Measurements from ENCODE around the gene FILIP1.

The FILIP1 gene

DNA sequence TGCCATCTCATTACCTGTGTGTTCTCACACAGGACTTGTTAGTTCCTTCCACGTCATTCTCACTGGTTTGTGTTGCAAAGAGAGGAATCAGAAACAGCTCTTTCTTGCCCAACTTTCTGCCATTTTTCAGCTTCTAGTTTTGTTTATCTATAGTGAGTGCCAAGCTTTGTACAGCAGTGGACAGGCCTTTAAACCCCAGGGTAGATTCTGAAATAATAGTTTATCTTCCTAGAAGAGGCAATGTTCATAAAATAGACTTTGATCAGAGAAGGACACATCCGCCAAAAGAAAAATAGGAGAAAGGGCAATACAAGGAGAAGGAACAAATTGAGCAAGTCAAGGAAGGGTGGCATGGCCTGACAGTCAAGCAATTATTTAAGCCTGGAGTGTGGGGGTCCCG is 191.3 kb downstream of the FILIP1 start:
- TF ChIP-seq, protein P1, sequence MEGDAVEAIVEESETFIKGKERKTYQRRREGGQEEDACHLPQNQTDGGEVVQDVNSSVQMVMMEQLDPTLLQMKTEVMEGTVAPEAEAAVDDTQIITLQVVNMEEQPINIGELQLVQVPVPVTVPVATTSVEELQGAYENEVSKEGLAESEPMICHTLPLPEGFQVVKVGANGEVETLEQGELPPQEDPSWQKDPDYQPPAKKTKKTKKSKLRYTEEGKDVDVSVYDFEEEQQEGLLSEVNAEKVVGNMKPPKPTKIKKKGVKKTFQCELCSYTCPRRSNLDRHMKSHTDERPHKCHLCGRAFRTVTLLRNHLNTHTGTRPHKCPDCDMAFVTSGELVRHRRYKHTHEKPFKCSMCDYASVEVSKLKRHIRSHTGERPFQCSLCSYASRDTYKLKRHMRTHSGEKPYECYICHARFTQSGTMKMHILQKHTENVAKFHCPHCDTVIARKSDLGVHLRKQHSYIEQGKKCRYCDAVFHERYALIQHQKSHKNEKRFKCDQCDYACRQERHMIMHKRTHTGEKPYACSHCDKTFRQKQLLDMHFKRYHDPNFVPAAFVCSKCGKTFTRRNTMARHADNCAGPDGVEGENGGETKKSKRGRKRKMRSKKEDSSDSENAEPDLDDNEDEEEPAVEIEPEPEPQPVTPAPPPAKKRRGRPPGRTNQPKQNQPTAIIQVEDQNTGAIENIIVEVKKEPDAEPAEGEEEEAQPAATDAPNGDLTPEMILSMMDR (IDR thresholded peaks at IDR 0.05) = no peak

DNA sequence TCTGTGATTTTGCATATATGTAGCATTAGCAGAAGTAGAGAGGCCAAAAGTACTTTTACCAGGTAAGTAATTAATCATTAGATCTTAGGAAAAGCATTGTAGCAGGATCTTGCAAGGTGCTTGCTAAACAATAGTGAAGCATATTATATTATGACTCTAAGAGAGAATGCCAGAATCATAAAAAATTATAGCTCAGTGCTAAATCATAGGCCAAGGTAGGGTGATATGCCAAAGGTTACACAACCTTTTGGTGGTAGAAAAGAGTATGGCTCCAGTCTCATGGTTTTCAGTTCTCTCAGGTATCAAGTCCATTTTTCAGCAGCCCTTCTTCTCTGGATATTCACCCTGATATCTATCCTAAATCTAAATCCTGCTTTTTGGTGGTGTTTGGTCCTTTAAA is 192.1 kb downstream of the FILIP1 start:
- TF ChIP-seq, protein P1 (IDR thresholded peaks at IDR 0.05) = no peak

DNA sequence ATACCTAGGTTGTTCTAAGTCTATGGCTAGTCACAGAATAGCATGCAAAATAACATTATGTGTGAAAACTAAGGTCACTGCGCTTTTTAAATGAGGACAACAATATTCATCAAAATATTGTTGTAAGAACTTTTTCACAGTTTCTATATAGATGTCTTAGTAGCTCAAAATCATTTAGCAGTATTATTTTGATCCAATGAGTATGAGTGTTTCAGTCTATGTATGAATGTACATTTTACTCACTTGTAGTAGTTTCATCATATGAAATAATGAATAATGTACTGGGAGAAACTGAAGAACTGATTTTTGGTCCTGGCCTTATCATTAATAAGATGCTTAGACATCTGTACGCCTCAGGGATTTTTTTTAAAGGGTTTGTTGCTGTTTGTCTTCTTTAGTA is 192.5 kb downstream of the FILIP1 start:
- TF ChIP-seq, protein P1 (IDR thresholded peaks at IDR 0.05) = no peak

DNA sequence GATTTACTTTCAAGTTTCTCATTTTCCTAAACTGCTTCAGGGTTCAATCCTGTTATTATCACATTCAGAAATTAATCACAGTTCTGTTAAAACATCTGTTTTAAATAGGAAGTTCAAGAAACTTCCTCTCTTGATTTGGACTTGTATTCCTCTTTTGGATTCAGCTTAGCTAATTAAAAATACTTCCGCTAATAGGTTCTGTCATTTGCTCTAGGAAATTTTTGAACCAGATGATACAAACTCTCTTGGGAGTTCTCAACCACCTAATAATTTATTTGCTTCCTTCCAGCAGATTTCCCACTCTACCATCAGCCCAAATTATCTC is 193.1 kb downstream of the FILIP1 start:
- TF ChIP-seq, protein P1 (IDR thresholded peaks at IDR 0.05) = no peak

DNA sequence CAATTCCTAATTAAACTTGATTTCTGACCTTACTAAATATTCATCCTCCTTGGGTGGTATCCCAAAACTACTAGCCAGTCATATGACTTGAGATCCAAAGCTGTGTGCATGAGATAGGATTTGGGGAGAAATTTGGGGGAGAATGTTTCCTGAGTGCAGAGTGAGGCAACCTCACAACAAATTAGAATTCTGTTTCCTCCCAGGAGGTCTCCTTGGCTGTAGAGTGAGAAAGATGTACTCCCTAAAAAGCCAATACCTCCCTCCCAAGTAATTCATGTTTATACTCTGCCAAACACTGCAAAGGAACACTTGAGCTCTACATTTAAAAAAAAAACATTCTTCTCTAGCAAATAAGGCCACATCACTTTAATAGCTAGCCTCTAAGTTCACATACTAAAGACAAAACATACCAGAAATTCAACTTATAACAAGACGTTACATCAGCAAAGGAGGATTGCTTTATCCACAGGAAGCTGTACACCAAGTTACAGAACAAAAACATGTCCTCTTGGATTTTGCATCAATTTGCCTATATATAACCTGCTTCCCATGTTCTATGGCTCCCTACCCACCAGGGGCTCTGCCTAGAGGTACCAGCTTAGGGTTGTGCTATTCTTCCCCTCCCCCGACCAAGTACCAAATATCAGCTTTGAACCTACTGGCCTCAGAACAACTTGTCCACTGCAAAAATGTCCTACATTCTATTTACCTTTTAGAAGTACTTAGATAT is 193.6 kb downstream of the FILIP1 start:
- TF ChIP-seq, protein P1 (IDR thresholded peaks at IDR 0.05) = no peak

DNA sequence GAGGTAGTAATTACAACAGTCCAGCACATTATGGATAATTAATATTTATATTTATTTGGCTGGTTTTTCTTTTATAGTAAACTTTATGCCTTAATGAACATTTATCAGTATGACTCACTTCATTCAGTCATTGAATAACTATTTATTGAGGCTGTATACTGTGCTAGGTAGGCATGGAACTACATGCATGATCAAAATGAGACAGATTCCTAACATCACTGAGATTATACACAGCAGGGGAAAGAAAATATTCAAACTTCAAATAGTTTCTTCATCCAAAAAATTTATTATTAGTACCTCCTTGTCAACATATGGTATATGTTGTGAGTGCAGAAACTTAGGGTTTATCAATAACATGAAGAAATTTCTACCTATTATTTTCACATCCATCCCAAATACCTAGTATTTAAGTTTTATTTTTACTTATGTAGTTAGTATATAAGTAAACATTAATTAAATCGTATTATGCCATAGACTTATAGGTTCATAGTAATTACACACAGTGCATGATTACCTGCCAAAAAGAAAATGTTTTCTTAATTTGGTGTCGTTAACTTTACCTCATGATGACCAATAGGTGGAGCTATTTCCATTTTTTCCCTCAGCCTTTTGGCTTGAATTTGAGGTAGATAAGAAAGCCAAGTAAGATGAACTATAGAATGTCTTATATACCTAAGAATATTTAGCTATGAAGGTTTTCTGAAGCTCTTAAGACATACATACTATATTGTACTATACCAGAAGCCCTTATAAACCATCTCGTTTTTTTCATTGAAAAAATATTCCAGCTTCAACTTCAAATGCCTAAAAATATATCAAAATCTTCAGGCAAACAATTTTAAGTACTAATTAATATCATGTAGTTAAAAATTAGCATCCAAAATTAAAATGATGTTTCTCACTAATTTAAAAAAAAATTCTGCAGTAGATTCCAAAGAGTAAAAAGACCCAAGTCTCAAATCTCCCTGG is 196.5 kb downstream of the FILIP1 start:
- TF ChIP-seq, protein P1 (IDR thresholded peaks at IDR 0.05) = peak; percentile 61

DNA sequence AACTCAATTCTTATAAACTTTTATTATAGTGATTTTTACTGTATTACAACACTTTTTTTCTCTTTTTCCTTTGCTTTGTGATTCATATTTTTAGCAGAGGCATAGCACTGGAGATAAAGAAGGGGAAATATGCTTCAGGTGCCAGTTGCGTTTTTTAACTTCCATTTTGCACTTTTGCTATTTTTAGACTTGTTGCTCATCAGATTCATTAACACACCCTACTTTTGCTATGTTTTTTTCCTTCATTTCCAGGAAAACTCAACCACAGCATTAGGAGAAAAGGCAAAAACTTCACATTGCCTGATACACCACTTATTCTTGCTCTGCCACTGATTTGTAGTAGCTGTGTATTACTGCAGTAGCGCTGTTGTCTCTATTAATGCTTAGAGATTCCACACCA is 201.0 kb downstream of the FILIP1 start:
- TF ChIP-seq, protein P1 (IDR thresholded peaks at IDR 0.05) = no peak
